ENCODE data around the gene ICAM4. TPM values are rescaled to one million over a fixed set of nuclear protein-coding genes. Genes with fewer than 3 reads are reported as not detected.

ICAM4 gene
- total and polyA plus RNA-seq, 2 donors from 2014 or later = 0.85 to 1.1 TPM

- FAIRE-seq (no peak), DNase-seq (peak in 1 of 5 donors; percentile 70)
- Histone ChIP-seq H3K27ac (ENCODE audit: low read depth in 2 of 2, low read length in 2 of 2) (no peak overlapping the region), H3K9me3 (ENCODE audit: control insufficient read depth in 2 of 3, insufficient read depth in 1 of 3, low read length in 3 of 3) (no peaks in the 10 kb centered on the region), H3K4me3 (ENCODE audit: low read length in 3 of 3) (no peak overlapping the region), H3K9ac (ENCODE audit: low read length in 3 of 3) (no peak overlapping the region), H3K4me1 (ENCODE audit: control insufficient read depth in 2 of 3, insufficient read depth in 2 of 3, low read depth in 1 of 3, low read length in 3 of 3) (peaks cover 0 to 7% (median 4%) of the 10 kb centered on the region in 3 donors), H3K36me3 (ENCODE audit: control insufficient read depth in 2 of 3, insufficient read depth in 3 of 3, low read length in 3 of 3) (peaks cover 0 to 3% (median 0%) of the 10 kb centered on the region in 3 donors), H3K27me3 (ENCODE audit: control insufficient read depth, insufficient read depth, low read length) (peaks cover 14% of the 10 kb centered on the region)
- TF ChIP-seq CTCF (IDR thresholded peaks at IDR 0.05; ENCODE audit: borderline replicate concordance, extremely low read depth, insufficient read depth) = no peak
- intact Hi-C loops (cut with DNase I) = no loop called here
These were observed 2.4 kb upstream of the ICAM4 start for GRCh38 chr19:10284065-10284959.

- Histone ChIP-seq H3K4me1 (ENCODE audit: control insufficient read depth in 2 of 3, insufficient read depth in 2 of 3, low read depth in 1 of 3, low read length in 3 of 3) (peaks cover 0 to 7% (median 4%) of the 10 kb centered on the region in 3 donors), H3K27ac (ENCODE audit: low read depth in 2 of 2, low read length in 2 of 2) (no peak overlapping the region), H3K9ac (ENCODE audit: low read length in 3 of 3) (no peak overlapping the region), H3K4me3 (ENCODE audit: low read length in 3 of 3) (no peak overlapping the region), H3K36me3 (ENCODE audit: control insufficient read depth in 2 of 3, insufficient read depth in 3 of 3, low read length in 3 of 3) (peaks cover 0 to 3% (median 0%) of the 10 kb centered on the region in 3 donors), H3K9me3 (ENCODE audit: control insufficient read depth in 2 of 3, insufficient read depth in 1 of 3, low read length in 3 of 3) (no peaks in the 10 kb centered on the region), H3K27me3 (ENCODE audit: control insufficient read depth, insufficient read depth, low read length) (peaks cover 16% of the 10 kb centered on the region)
- no peak for FAIRE-seq
- intact Hi-C loops (cut with DNase I) = no loop called here
- DNase-seq = no peak
- TF ChIP-seq CTCF (IDR thresholded peaks at IDR 0.05; ENCODE audit: borderline replicate concordance, extremely low read depth, insufficient read depth) = no peak
These were observed 1.8 kb upstream of the ICAM4 start for GRCh38 chr19:10284960-10285278.

GRCh38 chr19:10285393-10285792 lies 1.4 kb upstream of the ICAM4 start:
- H3K36me3 ChIP-seq (ENCODE audit: control insufficient read depth in 2 of 3, insufficient read depth in 3 of 3, low read length in 3 of 3) = peaks cover 0 to 3% (median 0%) of the 10 kb centered on the region in 3 donors
- H3K9me3 ChIP-seq (ENCODE audit: control insufficient read depth in 2 of 3, insufficient read depth in 1 of 3, low read length in 3 of 3) = no peaks in the 10 kb centered on the region
- FAIRE-seq (no peak), DNase-seq (no peak)
- H3K27me3 ChIP-seq (ENCODE audit: control insufficient read depth, insufficient read depth, low read length) = peaks cover 16% of the 10 kb centered on the region
- H3K4me1 ChIP-seq (ENCODE audit: control insufficient read depth in 2 of 3, insufficient read depth in 2 of 3, low read depth in 1 of 3, low read length in 3 of 3) = peaks cover 0 to 8% (median 4%) of the 10 kb centered on the region in 3 donors
- no peak overlapping the region for H3K9ac ChIP-seq (ENCODE audit: low read length in 3 of 3)
- TF ChIP-seq CTCF (IDR thresholded peaks at IDR 0.05; ENCODE audit: borderline replicate concordance, extremely low read depth, insufficient read depth) = no peak
- H3K27ac ChIP-seq (ENCODE audit: low read depth in 2 of 2, low read length in 2 of 2) = no peak overlapping the region
- intact Hi-C loops (cut with DNase I) = no loop called here
- no peak overlapping the region for H3K4me3 ChIP-seq (ENCODE audit: low read length in 3 of 3)

All from kidney (tissue), 14 donors.